ENCODE measurements around the gene DGKK.
"Not testable (repeated sequence)": the region's sequence is repeated elsewhere in the genome, so short reads cannot be mapped to it uniquely, and the experiment has no call there.

Gene DGKK

DNA sequence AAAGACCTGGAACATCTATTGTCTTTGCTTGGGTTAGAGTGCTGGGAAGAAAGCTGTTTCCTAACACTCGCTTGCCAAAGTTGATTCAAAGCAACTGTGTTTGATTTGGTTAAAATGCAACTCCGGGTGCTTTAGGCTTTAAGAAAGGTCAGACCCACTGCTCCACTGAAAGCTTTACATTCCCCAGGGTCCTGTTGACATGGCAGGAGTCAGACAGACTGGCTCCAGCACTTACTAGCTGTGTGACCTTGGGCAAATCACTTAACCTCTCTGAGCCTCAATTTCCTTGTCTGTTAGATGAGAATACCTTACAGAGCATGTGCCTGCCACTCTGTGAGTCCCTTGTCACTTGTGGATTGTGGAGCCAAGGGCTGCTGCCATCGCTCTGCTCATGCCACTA, 39.0 kb downstream of the DGKK start:
- DNase-seq (ENCODE audit: low spot score) = no peak

DNA sequence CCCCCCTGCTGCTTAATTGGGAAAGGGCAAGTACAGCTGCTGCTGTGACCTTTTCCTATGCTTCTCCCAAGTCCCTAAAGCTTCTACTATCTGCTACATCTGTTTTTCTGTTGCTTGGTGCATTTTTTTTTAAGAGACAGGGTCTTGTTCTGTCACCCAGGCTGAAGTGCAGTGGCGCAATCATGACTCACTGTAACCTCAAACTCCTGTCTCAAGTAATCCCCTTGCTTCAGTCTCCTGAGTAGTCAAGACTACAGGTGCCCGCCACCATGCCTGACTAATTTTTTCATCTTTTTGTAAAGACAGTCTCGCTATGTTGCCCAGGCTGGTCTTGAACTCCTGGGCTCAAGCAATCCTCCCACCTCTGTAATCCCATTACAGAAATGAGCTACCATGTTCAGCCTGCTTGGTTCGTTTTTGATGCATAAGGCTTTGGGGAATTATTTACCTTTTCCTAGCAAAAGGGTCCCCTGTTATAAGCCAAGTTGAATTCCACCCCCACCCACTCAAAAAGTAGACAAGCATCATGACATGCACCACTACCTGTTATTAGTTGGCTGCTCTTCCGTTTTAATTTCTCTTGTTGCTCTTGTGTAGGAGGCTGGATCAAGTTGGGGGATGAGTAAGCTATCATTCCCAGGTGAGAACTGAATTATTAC, 39.6 kb downstream of the DGKK start:
- DNase-seq (ENCODE audit: low spot score) = no peak

- no peak for DNase-seq (ENCODE audit: low spot score)
These were observed 42.5 kb downstream of the DGKK start for GRCh38 chrX:50428174-50428573.

DNA sequence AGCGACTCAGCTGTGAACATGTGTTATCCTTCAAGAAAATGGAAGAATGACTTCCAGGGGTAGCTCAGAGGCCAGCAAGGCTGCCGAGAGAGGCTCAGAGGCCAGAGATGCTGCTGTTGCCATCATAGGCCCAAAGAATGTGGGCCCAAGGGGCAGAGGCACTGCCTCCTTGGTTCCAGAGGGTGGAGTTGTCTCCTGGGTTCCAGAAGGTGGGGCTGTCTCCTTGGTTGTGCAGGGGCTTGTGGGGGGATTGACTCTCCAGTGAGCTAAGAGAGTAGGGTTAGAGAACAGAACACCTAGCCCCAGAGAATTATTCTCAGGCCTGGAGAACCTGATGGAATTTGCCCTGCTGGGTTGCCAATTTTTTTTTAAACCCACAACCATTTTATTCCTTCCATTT, 62.6 kb downstream of the DGKK start:
- no peak for DNase-seq (ENCODE audit: low spot score)

GRCh38 chrX:50403903-50404302, 66.7 kb downstream of the DGKK start:
- DNase-seq (ENCODE audit: low spot score) = no peak

- DNase-seq (ENCODE audit: low spot score) = no peak
These were observed 67.7 kb downstream of the DGKK start for GRCh38 chrX:50402886-50403285.

DNA sequence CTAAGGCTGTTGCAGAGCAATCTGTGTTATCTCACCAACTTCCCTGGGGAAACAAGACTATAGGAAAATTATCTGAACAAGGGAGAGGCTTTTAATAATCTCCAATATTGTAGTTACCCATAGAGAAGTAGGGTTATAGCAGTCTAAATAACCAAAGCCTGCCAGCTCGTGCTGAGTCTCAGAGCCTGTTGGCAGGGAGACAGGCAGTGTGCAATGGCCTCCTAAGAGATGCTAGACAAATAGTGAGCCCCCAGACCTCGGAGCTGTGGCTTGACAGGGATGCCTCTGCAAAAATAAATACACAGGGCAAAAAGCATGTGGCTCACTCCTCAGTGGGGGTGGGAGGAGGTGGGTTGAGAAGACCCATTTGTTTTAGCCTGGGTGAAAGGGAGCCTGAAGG, 76.7 kb downstream of the DGKK start:
- no peak for DNase-seq (ENCODE audit: low spot score)

DNA sequence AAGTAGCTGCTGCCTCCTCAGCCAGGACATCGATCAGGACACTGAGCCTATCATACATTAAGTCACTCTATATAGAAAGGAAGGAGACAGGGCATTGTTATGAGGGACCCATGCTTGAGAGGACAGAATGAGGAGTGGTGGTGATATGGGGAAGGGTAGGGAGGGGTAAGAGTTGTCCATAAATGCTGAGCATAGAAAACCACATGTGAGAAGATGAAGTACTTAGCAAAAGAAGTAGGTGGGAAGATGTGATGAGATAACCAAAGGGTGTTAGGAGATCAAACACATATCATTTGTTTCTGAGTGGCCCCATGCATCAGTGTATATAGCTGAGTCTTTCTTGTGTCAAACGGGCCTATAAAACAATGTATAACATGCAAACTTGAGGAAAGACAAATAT, 84.1 kb downstream of the DGKK start:
- no peak for DNase-seq (ENCODE audit: low spot score)

DNA sequence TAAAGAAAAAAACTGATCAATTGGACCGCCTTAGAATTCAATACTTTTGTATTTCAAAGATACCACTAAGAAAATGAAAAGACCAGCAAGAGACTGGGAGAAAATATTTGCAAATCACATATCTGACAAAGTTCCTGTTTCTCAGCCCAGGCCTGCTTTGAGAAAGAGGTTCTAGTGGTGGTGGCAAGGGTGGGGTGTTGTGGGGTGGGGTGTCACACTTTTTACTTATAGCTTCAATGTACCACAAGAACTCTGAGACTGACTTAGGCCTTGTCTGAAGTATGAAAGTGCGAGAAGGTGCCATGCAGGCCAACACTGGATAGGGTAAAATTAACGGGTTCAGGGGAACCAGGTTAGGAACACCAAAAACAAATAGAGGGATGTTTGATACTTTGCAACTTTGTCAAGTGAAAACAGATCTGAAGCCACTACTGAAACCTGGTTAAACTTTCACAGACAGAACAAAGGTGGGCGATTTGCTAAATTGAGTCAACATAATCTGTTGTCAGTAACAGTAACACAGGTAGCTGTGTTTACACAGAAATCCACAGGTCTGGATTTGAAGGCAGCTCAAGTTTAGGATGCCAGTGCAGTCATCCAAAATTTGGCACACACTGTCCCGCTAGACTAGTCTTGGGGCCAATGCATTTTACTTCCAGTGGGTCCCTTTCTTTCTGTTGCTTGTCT, 88.8 kb downstream of the DGKK start:
- DNase-seq (ENCODE audit: low spot score) = no peak

DNA sequence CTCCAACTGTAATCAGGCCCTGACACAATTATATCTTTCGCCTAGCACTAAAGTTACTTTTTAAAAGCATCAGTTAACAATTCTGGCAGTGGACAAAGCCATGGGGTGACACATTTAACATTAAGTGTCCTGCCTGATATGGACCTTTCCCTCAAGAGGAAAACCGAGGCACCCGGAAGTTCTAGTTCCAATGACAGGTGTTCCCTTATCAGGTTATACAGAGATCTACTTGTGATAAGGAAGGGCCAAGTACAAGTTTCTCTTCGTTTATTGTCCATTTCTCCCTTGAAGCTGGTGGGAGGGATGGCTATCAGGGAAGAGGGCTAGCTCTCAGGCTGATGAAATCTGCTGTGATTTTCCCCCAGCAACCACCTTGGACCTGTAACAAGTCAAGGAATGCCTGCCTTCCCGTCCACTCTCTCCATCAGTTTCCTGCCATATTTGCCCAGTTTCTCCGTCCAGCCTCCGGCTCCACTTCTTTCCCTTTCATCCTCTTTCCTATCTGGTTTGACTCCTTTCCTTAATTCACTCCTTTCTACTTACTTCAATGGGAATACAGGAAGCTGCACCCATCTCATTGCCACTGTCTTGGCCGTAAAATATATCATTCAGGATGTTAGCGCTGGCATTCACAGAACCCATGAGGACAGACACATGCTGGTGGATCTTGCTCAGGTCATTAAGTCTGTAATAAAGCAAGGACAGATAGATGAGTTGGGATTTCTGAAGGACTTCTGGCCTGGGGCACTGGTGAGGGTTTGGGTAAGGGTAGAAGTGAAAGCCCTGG, 95.0 kb downstream of the DGKK start:
- DNase-seq (ENCODE audit: low spot score) = no peak

DNA sequence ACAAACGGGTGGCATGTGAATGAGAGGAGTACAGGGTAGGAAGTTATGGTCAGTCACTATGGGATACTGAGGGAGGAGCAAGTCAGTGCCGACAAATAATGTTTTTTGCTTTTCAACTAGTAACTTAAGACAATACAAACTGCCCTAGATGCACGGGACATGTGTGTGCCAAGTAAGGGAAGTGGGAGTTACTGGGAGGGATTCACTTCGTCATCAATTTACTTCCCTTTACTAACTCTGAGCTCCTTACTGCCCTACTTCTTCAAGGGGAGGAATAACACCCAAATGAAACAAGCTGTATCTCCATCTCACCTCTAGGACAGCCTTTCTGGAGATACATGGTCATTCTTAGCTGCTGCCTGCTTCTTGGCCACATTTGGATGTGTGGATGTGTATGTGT, 97.7 kb downstream of the DGKK start:
- DNase-seq (ENCODE audit: low spot score) = no peak

GRCh38 chrX:50343917-50344316, 126.7 kb downstream of the DGKK start:
- DNase-seq (ENCODE audit: low spot score) = no peak

DNA sequence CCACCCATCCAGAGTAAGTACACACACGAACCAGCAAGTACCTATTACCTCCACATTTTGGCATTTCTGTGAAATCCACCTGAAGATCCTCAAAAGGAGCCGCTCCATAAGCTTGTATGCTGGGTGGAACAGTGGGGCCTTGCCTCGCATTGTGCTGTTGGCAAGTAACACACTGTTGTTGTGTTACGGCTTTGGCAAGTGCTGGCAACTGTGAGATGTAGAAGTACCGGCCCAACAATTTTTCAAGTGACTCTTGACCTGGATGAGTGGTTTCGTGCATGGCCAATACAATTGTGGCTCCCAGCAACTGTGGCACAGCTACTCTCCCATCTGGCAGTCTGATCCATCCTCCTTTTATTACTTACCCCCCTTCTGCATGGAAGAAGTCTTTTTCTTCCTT, 137.3 kb downstream of the DGKK start:
- DNase-seq (ENCODE audit: low spot score) = no peak

DNA sequence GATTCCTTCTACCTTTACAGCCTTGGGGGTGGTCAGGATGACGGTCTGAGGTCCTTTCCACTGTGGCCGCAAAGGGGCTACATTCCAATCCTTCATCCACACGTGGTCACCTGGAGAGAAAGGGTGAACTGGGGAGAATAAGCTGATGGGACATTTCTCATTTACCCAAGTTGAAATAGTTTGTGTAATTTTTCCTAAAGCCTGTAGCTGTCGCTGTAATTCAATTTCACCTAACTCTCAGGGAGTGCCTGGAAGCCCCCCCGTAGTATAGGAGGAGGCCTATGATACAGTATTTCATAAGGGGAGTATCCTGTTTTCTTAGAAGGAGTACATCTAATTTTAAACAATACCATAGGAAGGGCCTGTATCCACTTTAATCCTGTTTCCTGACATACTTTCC, 138.0 kb downstream of the DGKK start:
- DNase-seq (ENCODE audit: low spot score) = not testable (repeated sequence)

- DNase-seq (ENCODE audit: low spot score) = no peak
These were observed 143.4 kb downstream of the DGKK start for GRCh38 chrX:50327235-50327634.
